Activated T-helper 9 cell treated with anti-CD3 and anti-CD28 coated beads, Interleukin-2, amount 50 U/mL, for 16 hours (primary cell): ENCODE measurements around the gene RELL2.
"Not testable (repeated sequence)": the region's sequence is repeated elsewhere in the genome, so short reads cannot be mapped to it uniquely, and the experiment has no call there.

Source experiments
- DNase-seq: peaks from one replicate; pipeline ENCODE4 v3.0.0-alpha.2; 2020; ENCODE audit warnings: low read depth

Gene RELL2

DNA sequence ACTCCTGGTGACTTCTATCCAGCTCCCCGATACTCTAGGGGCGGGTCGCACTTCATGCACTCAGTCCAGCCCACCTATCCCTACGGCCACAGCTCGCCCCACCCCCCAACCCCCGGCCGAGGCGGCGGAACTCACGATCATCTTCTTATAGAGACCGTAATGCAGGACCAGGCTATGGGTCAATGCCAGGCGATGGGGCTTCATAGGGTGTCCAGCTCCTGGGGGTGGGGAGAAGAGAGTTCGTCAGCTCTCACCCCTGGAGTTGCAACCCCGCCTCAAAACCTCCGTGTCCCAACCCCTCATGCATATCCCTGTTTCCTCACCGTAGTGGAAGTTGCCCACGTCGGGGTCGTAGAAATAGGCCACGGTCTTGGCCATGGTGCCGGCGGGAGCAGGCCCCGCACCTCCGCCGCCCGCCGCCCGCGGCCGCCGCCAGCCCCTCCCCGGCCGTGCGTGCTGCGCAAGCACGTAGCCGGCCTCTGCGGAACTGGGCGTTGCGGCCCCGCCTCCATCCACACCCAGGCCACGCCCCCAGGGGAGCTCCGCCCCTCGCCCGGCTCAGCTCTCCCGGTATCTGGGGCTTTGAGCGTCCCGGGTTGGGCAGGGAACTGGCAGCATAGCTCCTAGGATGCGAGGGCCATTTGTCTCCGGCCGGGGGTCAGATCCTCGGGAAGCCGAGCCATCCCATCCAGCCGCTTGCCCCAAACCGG lies at the start of gene RELL2, which contains the start of gene HDAC3:
TSS of gene RELL2 (plus strand) at position 585 of the 710 bp plus-strand sequence. CDS start 1,229 bp downstream, outside the sequence.
TSS of gene HDAC3 (minus strand) at position 437 of the 710 bp plus-strand sequence. CDS start at position 378, 59 bp downstream.
- peak; percentile 92 for DNase-seq

DNA sequence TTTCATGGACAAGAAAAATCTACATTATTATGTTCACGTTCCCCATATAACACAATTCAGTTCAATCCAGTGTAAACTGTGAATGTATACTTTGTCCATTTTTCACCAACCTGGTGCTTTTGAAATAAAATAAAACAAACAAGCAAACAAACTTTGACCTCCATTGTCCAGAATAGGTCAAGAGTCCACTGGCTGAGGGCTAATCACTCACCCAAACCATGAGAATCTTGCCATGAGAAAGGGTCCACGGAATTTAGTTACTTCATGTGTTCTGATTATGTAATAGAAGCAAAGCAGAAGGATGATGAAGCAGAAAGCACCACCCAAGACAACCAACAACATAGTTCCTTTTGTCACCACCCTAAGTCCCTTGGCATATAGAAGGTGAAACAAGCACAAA lies 46.7 kb upstream of the RELL2 start:
- no peak for DNase-seq

GRCh38 chr5:141596867-141597266 lies 39.9 kb upstream of the RELL2 start:
- no peak for DNase-seq

GRCh38 chr5:141597394-141597793 lies 39.4 kb upstream of the RELL2 start:
- no peak for DNase-seq

DNA sequence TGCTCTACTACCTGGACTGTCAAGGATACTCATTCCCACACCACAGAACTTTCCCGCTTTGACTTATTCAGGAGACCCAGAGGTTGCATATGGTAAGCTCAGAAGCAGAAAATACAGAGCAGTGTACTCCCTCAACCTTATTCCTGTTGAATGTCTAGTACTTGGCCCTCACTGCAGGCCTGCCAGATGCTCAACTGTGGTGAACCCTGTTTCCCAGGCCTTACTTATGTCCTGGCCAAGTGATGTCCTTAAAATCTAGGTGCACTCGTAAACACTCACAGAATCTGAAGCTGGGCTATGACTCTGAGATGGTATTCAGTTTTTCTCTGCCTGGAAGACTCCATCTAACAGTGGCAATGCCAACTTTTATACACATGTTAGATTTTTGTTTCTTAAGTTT lies 39.0 kb upstream of the RELL2 start:
- no peak for DNase-seq

- DNase-seq = no peak
Observed at GRCh38 chr5:141598391-141599345, 38.1 kb upstream of the RELL2 start.

- DNase-seq = no peak
Observed at GRCh38 chr5:141602606-141603005, 34.2 kb upstream of the RELL2 start.

- DNase-seq = no peak
Observed at GRCh38 chr5:141603923-141604717, 32.7 kb upstream of the RELL2 start.

- peak; percentile 38 for DNase-seq
Observed at GRCh38 chr5:141605523-141606277, 31.1 kb upstream of the RELL2 start.

DNA sequence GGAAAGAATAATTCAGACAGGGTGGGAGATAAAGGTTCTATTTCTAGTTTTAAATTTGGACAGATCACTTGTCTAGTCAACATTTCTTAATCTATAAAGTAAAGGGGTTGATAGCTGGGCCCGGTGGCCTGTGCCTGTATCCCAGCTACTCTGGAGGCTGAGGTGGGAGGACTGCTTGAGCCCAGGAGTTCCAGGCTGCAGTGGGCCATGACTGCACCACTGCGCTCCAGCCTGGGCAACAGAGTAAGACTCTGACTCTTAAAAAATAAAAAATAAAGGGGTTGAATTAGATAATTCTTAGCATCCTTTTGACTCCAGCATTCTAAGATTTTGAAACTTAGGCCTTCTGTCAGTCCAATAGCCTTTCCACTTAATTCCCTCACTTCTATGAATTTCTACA lies 28.8 kb upstream of the RELL2 start:
- DNase-seq = no peak

DNA sequence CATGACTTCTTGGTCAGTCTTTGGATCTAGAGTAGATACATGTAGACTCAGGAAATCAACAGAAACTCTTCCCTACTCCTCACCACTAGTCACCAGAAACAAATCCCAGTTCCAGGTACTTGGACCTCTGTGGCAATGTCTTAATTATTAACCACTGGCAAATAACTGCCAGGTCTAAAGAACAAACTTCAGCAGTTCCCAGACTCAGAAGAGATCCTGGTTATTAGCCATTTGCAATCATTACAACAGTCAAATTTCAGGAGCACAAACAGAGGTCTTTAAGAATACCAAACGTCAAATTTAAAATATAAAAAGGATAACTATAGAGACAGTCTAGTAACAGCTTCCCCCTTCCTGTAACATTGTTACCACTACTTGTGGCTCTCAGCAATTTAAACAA lies 28.2 kb upstream of the RELL2 start:
- no peak for DNase-seq

DNA sequence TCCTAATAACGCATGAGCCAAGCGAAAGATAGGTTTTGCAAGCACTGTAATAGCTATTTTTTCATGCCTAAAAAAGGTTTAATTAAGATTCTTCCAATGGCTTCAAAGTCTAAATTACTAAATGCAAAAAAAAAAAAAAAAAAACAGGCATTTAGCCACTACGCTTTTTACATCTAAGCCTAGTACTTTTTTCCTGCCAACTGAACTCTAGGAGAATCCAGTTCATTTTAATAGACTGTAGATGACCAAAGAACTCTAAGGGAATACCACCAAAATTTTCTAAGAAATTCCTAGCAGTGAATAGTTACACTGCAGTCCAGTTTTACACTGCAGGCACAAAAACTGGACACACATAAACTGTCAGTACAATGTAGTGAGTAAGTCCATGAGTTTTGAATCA lies 27.8 kb upstream of the RELL2 start:
- no peak for DNase-seq

DNA sequence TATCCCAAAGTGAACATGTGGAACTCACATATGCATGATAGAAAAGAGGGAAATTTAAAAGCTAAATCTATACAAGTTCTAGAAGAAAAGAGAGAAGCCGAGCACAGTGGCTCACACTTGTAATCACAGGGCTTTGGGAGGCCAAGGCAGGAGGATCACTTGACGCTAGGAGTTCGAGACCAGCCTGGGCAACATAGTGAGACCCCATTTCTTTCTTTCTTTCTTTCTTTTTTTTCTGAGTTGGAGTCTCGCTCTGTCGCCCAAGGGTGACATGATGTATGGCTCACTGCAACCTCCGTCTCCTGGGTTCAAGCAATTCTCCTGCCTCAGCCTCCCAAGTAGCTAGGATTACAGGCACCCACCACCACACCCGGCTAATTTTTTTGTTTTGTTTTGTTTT lies 26.9 kb upstream of the RELL2 start:
- DNase-seq = not testable (repeated sequence)

DNA sequence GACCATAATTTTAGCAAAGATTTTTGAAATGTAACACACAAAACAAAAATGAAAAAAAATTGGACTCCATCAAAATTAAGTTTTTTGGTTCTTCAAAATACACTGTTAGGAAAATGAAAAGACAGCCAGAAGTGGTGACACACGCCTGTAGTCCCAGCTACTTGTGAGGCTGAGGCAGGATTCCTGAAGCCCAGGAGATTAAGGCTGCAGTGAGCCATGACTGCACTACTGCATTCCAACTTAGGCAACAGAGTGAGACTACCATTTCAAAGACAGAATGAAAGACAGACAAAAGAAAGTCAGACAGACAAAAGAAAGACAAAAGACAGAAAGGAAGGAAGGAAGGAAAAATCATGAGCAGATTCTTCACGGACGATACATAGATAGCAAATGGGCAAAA lies 25.5 kb upstream of the RELL2 start:
- no peak for DNase-seq

DNA sequence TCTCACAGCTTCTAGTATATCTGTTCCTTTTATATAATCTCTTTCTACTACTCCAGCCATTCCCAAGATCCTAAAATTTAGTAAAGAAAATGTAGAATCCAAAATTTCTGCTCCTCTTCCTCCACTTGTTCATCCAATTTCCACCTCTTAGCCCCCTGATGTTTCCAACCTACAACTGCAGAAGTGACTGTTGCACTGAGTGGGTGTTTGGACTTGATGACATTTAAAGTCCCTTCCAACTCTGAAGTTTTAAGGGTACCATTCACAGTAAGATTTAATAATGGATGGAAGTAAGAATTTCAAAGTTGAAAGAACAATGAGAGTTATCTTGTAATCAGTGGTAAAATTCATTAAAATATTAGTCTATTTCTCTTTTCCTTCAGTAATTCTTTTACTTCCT lies 23.5 kb upstream of the RELL2 start:
- no peak for DNase-seq

- DNase-seq = no peak
Observed at GRCh38 chr5:141615991-141616720, 20.6 kb upstream of the RELL2 start.

GRCh38 chr5:141617128-141617527 lies 19.7 kb upstream of the RELL2 start:
- DNase-seq = no peak

DNA sequence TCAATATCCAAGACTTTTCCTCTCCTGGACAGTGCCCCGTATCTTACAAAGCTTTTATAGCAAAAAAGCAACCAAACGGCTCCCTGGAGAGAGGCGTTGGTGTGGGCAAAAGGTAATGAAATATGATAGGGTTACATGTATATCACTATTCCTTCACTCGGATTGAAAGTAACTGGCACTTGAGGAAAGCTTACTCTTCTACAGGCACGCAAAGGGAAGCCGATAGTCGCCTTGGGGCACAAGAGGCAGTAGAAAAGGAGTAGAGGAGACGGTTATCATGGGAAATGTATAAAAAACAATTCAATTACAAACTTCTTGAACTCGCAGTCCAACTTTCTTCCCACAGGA lies 19.1 kb upstream of the RELL2 start:
- no peak for DNase-seq

- peak; percentile 37 for DNase-seq
Observed at GRCh38 chr5:141618030-141618803, 18.6 kb upstream of the RELL2 start.
